Superior temporal gyrus (tissue), 1 donor: Measurements from ENCODE around the gene P3R3URF.

Experiments
- DNase-seq: peaks from one replicate; pipeline ENCODE4 v3.0.0-alpha.2; 2016; ENCODE audit errors: extremely low spot score

The P3R3URF gene

DNA sequence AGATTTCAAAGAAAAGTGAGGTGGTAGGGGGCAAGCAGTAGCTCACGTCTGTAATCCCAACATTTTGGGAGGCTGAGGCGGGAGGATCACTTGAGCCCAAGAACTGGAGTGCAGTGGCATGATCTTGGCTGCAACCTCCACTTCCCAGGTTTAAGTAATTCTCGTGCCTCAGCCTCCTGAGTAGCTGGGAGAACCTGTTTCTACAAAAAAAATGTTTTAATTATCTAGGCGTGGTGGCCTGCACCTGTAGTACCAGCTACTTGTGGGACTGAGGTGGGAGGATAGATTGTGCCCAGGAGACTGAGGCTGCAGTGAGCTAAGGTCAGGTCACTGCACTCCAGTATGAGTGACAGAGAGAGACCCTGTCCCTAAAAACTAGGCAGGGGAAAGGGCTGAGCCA is 4.0 kb downstream of the P3R3URF start:
- DNase-seq: no peak

DNA sequence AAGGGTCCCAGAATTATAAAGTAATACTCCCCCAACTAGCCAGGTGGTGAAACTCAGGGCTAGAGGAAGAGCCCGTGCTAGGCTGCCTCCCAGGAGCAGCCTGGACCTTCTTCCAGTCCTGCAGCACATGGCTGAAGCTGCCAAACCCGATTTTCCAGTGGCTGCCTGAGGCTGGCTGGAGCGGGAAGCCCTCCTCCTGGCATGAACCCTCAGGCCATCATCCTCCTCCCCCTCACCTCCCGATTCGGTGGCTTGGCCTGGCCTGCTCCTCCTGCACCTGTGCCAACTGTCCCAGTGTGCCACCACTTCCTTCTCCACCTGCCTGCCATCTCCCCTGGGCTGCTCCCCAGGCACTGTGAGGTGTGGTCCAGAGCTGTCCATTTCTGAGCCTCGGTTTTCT is 4.4 kb downstream of the P3R3URF start:
- DNase-seq: no peak

DNA sequence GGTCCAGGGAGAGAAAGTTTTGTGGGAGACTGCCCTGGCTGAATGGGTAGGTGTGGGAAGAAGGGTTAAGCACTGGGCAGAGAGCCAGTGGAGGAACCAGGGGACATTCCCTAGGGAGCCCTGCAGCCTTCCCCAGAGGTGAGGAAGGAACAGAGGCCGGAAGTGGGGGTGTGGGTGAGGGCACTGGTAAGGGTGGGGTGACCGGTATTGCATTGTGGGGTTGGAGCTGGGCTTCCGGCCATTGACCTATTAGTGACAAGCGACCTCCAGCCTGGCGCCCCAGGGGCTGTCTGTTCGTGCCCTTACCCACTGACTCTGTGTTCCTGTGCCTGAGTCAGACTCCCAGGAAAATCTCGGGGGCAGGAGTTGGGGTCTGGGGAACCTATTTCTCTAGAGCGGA is 4.9 kb downstream of the P3R3URF start:
- DNase-seq: no peak

DNA sequence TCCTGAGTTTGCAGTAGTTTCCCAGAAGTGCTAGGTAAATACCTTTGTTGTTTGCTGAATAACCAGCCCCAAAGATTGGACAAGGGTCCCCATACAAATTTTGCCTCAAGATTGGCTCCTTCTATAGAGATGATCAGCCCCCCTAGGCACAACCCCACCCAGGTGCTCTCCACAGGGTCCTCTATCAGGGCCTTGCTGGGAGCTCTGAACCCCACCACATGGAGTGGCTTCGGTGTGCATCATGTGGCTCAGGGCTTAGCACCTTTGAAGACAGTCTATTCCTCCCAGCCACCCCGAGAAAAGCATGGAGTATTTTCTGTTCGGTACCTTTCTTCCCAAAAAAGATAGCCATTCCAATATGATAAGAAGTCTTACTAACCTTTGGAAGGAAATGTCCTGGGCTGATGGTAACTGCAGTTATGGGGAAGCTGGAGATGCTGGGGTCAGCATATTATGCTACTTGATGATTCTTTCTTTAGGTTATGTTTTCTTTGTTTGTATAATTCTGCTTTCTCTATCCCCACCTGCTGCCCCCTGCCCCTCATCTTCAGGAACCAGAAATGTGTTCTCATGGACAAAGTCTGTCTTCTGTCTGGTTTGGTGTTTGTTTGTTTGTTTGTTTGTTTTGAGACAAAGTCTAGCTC is 6.4 kb downstream of the P3R3URF start:
- no peak for DNase-seq

DNA sequence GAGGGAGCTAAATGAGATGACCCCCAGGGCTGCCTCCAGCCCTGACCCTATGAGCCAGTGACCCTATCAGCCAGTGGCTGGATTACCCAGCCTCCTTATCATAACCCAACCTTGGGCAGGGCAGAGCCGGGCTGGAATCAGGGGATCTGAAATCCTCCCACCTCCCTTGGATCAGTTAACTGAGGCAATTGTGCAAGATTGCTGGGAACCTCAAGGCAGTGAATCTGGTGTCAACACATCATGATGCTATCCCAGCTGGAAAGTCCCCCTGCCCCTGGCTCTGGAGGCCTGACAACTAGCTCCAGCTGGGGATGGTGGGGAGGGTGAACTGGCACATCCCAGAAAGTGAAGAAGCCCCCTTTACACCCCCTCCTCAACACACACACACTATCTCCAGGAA is 7.8 kb downstream of the P3R3URF start:
- no peak for DNase-seq

DNA sequence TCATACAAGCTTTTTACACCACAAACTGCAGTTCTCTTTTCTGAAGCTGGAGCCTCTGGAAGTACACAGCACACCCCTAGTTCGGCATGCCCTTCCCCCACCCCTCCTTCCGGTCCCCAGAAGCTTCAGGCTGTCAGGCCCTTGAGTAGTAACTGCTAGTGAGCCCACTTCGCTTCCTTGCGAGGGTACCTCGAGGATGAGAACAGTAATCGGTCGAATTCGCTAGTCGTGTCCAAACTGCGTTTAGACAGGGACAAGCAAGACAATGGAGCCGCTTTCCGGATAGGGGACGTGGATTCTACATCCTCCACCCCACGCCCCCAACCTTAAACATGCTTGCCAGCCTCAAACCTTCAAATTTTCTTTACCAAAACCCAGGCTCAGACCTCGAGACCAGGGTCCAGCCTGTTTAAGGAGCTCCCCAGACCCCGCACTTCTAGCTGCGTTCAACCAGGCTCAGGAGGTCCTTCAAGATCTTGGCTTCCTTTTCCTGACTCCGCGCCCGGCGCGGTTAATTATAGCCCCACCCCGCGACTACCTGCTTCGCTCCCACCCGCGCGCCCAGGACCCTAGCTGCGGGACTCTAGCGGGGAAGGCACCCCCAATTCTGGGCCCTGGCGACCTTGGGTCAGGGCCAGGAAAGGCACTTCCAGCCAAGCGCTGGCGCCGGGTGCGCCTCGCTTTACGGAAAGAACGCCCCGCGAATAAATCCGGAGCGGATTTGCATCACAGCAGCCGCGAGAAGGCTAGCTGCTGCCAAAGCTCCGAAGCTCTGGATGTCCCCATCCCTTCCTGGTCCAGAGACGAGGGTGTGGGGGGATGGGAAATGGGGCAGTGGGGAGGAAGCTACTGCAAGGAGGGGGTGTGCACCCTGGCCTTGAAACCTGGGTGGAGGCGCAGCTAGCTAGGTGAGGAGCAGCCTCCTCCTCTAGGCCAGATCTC is 9.5 kb downstream of the P3R3URF start:
- peak; percentile 25 for DNase-seq

DNA sequence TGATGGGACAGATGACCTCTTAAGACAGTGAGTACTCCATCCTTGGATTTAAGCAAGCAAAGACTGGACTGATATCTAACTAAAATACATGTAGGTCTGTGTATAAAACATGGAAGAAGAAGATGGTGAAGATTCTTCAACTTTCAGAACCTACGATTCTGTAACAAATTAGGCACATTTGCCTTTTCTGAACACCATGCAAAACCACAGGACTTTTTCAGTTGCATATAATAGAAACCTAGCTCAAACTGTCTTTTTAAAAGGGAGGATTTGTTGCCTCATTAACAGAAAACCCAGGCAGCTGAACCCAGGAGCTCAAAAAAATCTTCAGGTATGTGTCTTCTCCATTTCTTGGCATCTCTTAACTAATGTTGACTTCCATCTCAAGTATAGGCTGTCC is 16.1 kb downstream of the P3R3URF start:
- DNase-seq: no peak

DNA sequence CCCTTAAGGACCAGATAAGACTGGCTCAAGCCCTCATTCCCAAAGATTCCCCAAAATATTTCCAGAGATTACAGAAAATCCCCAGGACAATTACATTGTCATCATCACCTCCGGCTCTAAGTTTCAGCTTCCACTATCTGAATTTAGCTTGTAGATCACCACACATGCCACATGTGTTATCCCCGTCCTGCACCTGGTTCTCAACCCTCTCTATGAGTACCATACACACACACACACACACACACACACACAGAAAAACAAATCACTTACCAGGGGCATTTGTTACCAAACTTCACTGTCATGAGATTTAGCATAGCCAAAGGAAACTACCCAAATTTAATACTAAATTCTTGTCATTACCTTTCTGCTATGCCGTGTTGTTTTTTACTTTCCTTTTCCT is 16.8 kb downstream of the P3R3URF start:
- no peak for DNase-seq

DNA sequence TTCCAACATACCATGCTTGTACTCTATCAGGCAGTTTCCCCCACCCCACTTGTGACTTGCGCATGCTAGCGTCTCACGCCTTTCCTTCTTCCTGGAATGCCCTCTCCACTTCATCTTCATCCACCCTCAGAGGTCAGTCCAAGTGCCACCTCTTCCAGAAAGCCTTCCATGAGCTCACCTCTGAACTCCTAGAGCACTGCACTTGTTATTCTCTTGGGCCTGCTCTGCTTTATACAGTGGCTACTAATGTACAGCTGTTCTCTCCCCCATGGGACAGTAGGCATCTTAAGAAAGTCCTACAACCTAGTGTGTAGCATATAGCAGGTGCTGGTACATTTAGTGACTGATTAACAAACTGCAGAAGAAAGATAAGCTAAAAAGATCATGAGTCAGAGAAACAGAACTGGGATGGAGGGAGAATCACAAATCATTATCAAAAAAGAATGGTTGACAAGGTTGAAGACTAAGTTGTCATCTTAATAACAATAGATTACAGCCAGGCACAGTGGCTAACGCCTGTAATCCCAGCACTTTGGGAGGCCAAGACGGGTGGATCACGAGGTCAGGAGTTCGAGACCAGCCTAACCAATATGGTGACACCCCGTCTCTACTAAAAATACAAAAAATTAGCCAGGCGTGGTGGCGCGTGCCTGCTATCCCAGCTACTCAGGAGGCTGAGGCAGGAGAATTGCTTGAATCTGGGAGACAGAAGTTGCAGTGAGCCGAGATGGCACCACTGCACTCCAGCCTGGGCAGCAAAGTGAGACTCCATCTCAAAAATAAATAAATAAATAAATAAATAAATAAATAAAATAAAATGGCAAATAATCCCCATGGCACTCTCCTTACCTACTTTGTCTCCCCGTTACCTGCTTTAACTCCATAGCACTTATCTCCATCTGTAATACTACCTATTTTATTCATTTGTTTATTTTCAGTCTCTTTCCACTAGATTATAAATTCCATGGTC is 17.7 kb downstream of the P3R3URF start:
- no peak for DNase-seq

DNA sequence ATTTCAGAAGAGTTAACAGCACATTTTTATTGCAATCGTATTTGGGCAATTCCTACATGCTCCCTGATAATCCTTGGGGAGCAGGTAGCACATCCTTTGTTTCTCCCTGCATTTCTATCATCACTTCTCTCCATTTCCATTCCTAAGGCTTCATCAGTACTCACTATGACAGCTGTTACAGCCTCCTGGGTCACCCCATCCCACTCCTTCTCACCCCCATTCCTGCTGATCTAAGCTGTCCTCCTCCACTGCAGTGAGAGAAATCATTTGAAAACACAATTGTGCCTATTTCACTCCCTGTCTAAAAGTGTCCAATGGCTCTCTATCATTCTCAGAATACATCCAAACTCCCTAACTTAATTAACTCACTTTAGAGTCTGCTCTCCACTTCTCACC is 18.4 kb downstream of the P3R3URF start:
- DNase-seq: no peak

DNA sequence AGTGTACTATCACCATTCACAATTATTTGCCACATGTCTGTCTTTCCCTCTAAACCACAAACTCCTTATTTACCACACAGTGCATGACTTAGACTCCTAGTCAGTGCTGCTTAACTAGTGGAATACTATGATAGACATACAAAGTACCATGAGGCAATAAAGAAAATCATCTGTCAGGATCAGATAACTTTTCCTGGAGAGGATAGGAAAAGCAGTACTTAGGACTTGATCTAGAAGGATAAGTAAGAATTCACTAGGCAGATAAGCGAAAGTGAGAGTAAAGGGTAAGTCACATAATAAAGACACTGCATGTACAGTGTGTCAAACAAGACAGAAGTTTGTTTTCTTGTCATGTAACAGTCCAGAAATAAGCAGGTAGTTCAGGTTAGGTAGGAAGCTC is 22.6 kb downstream of the P3R3URF start:
- no peak for DNase-seq

DNA sequence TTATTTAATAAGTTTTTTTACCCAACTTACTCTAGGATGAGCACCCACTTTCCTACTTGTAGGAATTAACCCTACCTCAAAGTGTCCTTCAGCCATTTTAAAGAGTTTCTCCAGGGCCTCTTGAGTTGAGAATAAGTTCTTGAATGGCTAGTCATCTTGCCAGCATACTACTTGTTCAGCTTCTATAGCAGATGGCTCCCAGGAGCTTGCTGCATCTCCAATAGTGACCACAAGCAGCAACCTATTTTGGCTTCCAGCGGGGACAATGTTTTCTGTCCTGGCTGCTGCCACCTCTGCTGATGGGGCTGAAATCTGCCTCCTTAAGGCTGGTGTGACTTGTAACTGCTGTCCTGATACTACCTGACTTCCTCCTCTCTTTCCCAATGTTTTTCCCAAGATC is 23.1 kb downstream of the P3R3URF start:
- no peak for DNase-seq

DNA sequence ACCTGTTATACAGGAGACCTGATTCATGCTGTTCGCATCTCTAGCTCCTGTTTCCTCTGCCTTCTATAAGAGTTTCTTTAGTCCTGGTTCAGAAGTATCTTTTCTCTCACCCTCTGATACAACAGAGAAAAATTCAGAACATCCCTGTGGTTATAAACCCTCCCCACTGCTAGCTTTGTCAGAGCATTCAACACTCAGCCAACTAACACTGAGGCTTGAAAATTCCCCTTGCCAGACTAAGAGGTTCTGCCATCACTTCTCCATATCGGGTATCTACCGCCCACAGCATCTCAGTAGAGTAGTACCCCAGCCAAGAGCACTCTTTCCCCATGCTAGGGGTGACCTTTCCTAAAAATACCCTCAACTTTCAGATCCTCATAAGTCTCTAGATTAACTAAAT is 24.3 kb downstream of the P3R3URF start:
- DNase-seq: no peak

DNA sequence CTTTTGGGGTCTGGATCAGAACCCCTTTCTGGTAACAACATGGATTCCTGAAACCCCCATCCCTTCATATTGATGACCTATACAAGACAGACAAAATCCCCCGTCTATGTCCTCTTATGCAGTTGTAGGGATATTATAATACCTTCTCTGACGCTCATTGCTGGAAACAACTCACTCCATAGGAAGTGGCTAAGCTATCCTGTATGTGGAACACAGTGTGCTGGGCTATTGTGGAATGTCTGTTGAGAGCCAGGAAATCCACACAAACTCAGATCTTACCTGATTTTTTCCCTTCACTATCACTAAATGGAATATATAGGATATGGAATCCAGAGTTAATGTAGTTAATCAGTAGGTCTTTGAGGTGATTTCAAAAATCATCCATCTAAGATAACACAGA is 26.2 kb downstream of the P3R3URF start:
- DNase-seq: no peak

DNA sequence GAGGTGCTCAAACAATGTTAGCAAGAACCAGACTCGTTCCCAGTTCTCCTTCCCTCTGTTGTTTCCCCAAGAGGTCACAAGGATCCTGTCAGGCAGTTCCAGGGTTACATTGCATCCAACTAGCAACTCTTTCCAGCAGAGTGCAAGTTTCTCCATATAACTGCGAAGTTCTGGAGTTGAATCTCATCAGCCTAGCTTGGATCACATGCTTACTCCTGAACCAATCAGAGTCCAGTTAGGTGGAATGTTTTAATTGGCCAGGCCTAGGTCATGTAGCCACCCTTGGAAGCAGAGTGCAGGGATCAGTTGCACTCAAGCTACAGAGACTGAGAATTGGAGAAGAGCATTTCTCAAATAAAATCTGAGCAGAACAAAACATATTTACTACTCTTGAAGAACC is 28.0 kb downstream of the P3R3URF start:
- no peak for DNase-seq

DNA sequence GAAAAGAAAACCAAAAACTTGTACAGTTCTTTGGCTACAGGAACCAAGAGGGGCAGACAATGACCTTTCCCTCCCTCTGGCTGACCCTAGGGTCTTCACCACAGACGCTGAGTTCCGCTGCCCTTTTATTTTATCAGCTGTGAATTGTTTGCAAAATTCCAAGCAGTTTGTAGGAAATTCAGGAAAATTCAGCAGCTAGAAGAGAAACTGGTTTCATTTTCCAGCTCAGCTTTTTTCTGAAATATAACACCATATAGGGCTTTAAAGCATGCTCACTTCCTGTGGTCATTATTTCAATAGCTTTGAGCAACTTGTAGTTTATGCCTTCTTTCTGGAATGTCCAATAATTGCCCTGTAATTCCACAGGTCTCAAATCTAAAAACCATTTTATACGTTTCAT is 38.4 kb downstream of the P3R3URF start:
- DNase-seq: no peak

DNA sequence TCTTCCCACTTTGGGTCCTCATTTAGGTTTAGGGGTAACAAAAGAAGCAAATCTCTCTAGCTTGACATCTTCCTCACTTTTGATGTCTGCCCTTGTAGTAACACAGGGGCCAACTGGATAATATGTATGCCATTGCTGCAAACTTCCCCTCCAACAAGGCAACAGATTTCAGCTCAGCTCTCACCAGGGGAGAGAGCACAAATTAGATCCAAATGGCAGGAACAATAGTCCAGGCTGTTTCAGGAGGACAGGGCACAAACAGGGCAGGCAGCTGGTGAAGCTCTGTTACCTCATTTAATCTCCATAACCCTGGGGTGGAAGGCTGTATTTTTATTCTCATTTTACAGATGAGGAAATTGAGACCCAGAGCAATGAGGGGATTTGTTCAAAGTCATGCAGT is 39.6 kb downstream of the P3R3URF start:
- DNase-seq: no peak

DNA sequence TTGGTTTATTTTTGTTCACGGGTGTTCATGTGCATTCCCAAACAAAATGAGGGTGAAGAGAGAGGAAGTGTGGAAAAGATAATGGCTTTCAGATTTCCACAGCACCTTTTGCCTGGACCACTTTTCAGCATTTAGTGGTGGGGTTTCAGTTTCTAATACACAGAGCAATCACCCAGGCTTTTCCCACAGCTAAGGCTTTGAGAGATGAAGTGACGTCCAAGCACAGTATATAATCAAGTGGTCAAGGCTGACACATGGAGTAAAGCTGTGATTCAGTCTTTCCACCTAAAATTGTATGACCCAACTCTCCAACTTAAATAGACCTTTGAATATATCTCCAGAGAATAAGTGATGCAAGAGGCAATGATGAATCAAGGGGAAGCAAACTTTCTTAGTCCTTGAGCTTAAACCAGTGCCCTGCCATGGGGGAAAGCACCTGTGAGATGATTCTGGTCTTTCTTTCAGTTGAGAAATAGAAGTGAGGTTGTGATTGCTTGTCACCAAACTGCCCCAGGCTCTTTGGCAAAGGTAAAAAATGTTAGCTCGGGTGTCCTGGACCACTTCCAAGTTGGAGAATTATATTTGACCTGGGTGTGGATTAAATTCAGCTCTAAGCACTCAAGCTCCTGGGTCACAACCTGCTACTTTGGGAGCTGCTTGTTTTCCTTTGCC is 41.5 kb downstream of the P3R3URF start:
- DNase-seq: no peak

DNA sequence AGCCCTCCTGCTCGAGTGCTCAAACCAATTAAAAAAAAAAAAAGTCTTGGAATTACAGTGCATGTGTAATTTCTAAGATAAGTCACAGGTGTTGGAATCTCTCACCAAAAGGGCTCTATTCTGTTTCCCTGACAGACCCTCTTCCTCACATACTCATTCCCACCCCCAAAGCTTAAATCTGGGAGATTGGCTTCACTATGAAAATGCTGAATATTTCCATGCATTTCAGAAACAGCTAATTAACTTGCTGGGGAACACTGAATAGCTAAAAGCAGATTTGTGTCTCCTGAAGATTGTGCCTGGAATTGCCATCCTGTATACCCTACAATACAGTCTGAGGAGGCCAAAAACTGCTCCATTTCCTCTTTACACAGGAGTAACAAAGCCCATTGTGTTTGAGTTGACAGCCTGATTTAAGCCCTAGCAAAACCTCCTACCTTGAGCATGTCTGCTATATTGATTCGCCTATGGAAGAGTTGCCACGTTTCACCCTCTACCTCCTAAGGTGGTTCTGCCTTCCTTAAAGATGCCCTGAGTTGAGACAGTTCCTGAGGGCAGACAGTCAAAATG is 42.4 kb downstream of the P3R3URF start:
- no peak for DNase-seq

DNA sequence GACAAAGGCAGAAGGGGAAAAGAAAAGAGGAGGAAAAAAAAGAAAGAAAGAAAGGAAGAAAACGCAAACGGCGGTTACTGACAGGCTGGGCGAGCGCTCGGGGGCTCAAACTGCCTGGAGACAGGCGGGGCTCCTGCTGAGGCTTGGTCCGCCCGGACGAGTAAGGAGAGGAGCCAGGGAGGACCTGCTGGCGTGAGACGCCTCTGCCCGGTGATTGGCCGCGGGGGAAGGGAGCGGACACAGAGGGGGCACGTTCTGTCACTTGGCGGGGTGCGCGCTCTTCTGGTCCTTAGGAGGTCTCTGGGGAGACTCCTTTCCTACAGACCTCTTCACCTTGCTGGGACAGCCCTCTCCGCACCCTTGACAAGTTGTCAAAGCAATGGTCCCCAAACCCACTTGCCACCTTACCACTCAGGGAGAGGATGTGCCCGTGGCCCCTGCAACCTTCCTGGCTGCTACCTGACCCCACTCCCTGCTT is 43.1 kb downstream of the P3R3URF start:
- DNase-seq: no peak

DNA sequence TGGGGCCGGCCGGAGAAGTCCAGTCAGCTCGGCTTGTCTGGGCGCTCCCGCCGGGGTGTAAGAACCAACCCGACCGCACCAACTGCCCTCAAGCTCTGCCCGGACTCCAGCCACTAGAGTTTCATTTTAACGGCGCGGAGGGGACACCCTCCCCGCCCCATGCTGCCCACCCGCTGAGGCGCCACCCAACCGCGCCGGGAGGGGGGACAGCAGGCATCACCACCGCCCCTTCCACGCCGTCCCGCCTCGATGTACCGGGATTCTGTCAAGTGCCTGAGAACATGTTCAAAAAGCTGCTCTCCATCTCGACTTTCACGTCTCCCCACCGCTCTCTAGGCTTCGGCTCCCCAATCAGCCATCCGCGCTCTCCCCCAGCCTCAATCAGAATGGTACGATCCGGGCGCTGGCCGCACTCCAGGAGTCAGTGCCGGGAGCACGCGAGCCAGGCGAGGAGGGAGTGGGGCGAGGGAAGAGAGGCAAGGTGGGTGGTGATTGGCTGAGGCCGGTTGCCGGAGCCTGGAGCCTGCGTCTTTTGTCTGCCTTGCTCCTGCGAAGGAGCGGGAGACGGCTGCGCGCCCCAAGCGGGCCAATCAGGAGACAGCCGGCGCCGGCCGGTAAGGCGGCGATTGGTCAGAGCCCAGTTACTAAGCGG is 43.6 kb downstream of the P3R3URF start, which contains the start of gene PIK3R3:
Gene PIK3R3 (minus strand): TSS at position 101 of the 652 bp plus-strand sequence. CDS start 677 bp downstream, outside the sequence.
- peak; percentile 98 for DNase-seq
